GM23248 (cell line): Measurements from ENCODE around the gene DARS1.

ENCODE experiments used
- EZH2 ChIP-seq: fragments of 200-600 bp; sonication (generic); IDR thresholded peaks from 2 replicates; pipeline ENCODE4 v1.6.1; 2018; ENCODE audit warnings: antibody characterized with exemption, mild to moderate bottlenecking; ENCODE audit not compliant: insufficient read depth, poor library complexity, severe bottlenecking
- EZH2phosphoT487 ChIP-seq: fragments of 200-600 bp; sonication (generic); IDR thresholded peaks from 2 replicates; pipeline ENCODE4 v1.6.1; 2018; ENCODE audit warnings: antibody characterized with exemption, moderate library complexity, mild to moderate bottlenecking, low read depth; ENCODE audit not compliant: insufficient read depth

- TF ChIP-seq EZH2phosphoT487 (no peak), EZH2 (no peak)
These were observed 38.0 kb upstream of the DARS1 start for GRCh38 chr2:136023416-136023815.
